Lower lobe of right lung (tissue), 2 donors: ENCODE results near the gene CNTLN. TPM values are rescaled to one million over a fixed set of nuclear protein-coding genes. Genes with fewer than 3 reads are reported as not detected.
A peak's percentile ranks its signal among the peaks of the same experiment; 100 is the strongest.
"Not testable (repeated sequence)": the region's sequence is repeated elsewhere in the genome, so short reads cannot be mapped to it uniquely, and the experiment has no call there.

Experiments
- ATAC-seq, 2 donors: fragments of 200-7000 bp; cut with Tn5 transposase; one replicate each; pipeline ENCODE4 v1.9.1; 2020 to 2022; ENCODE audit warnings: mild to moderate bottlenecking in 2 of 2, moderate library complexity in 2 of 2
- DNase-seq: peaks from one replicate; pipeline ENCODE4 v3.0.0-alpha.2; 2020
- H3K27ac ChIP-seq: fragments of 200-600 bp; one replicate; pipeline ENCODE4 v1.8.0; 2022
- H3K27me3 ChIP-seq: fragments of 200-600 bp; one replicate; pipeline ENCODE4 v1.8.0; 2022; ENCODE audit warnings: low read depth
- H3K36me3 ChIP-seq: fragments of 200-600 bp; one replicate; pipeline ENCODE4 v1.8.0; 2022; ENCODE audit warnings: mild to moderate bottlenecking
- H3K4me1 ChIP-seq: fragments of 200-600 bp; one replicate; pipeline ENCODE4 v1.8.0; 2022
- H3K4me3 ChIP-seq: fragments of 200-600 bp; one replicate; pipeline ENCODE4 v1.8.0; 2022; ENCODE audit warnings: mild to moderate bottlenecking
- H3K9me3 ChIP-seq: fragments of 200-600 bp; one replicate; pipeline ENCODE4 v1.8.0; 2022
- CTCF ChIP-seq: fragments of 200-600 bp; IDR thresholded peaks from one replicate; pipeline ENCODE4 v1.8.0; 2022; ENCODE audit warnings: antibody characterized with exemption, mild to moderate bottlenecking
- intact Hi-C: fragments of 100-400 bp; cut with DNase I; formaldehyde crosslinking; loops from one replicate; pipeline ENCODE4 v1.11.0; 2022
- total RNA-seq: library from RNA; stranded (reverse); fragmentation: NEBNext Ultra II Directional; extraction: Animal tissue kit (Norgen Biotek cat#: 25700); gene quantifications from one replicate; pipeline ENCODE4 v1.2.1, GENCODE V29; 2021
- donor health status: DM: no; HTN: yes; CAD: no; lungs with severe emphysema.

The CNTLN gene
- total RNA-seq, 1 donor from 2014 or later, result 9.2 TPM

- DNase-seq, result no peak
- Histone ChIP-seq H3K36me3 (no peaks in the 10 kb centered on the region), H3K27me3 (no peaks in the 10 kb centered on the region), H3K4me1 (no peaks in the 10 kb centered on the region), H3K4me3 (no peak overlapping the region), H3K9me3 (no peaks in the 10 kb centered on the region), H3K27ac (no peak overlapping the region)
- intact Hi-C loops, result no loop called here
- TF ChIP-seq CTCF, result no peak
- no peak for ATAC-seq
Measured at GRCh38 chr9:17272536-17272935, 137.7 kb downstream of the CNTLN start.

- no peaks in the 10 kb centered on the region for H3K4me1 ChIP-seq
- TF ChIP-seq CTCF, result no peak
- DNase-seq (no peak), ATAC-seq (no peak)
- no peak overlapping the region for H3K4me3 ChIP-seq
- intact Hi-C loops, result no loop called here
- no peak overlapping the region for H3K27ac ChIP-seq
- H3K27me3 ChIP-seq, result no peaks in the 10 kb centered on the region
- no peaks in the 10 kb centered on the region for H3K9me3 ChIP-seq
- H3K36me3 ChIP-seq, result no peaks in the 10 kb centered on the region
Measured at GRCh38 chr9:17280350-17281012, 145.6 kb downstream of the CNTLN start.

- intact Hi-C loops, H3K4me3 ChIP-seq, DNase-seq, H3K9me3 ChIP-seq, H3K27me3 ChIP-seq, H3K27ac ChIP-seq, H3K36me3 ChIP-seq, H3K4me1 ChIP-seq, ATAC-seq: not testable (repeated sequence)
Measured at GRCh38 chr9:17290673-17291072, 155.8 kb downstream of the CNTLN start.

GRCh38 chr9:17291766-17292165 is 156.9 kb downstream of the CNTLN start:
- Histone ChIP-seq H3K36me3 (no peaks in the 10 kb centered on the region), H3K27me3 (no peaks in the 10 kb centered on the region), H3K27ac (no peak overlapping the region), H3K4me3 (no peak overlapping the region), H3K4me1 (no peaks in the 10 kb centered on the region), H3K9me3 (no peaks in the 10 kb centered on the region)
- no peak for TF ChIP-seq CTCF
- intact Hi-C loops, result no loop called here
- ATAC-seq (no peak), DNase-seq (no peak)

DNA sequence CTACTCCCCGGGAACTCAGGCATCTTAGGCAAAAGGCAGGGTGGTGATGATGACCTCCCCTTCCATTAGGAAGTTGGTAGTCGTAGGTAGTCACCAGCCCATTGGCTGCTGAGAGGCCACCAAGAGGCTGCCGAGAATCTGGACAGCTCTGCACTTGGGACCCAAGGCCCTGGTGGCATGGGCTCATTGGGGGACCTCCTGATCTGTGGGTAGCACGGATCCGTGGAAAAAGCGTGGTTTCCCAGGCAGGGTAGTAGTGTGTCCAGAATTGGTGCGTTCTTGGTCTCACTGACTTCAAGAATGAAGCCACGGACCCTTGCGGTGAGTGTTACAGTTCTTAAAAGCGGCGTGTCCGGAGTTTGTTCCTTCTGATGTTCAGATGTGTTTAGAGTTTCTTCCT is 158.8 kb downstream of the CNTLN start:
- Histone ChIP-seq H3K27me3 (no peaks in the 10 kb centered on the region), H3K4me1 (no peaks in the 10 kb centered on the region), H3K4me3 (no peak overlapping the region), H3K36me3 (no peaks in the 10 kb centered on the region), H3K27ac (no peak overlapping the region), H3K9me3 (no peaks in the 10 kb centered on the region)
- TF ChIP-seq CTCF, result no peak
- intact Hi-C loops, result no loop called here
- ATAC-seq (no peak), DNase-seq (no peak)

GRCh38 chr9:17294822-17295624 is 160.2 kb downstream of the CNTLN start:
- Histone ChIP-seq H3K27me3 (no peaks in the 10 kb centered on the region), H3K27ac (no peak overlapping the region), H3K9me3 (no peaks in the 10 kb centered on the region), H3K4me3 (no peak overlapping the region), H3K36me3 (no peaks in the 10 kb centered on the region), H3K4me1 (no peaks in the 10 kb centered on the region)
- no peak for TF ChIP-seq CTCF
- intact Hi-C loops, result no loop called here
- ATAC-seq, result peak in 1 of 2 donors; percentile 43
- peak; percentile 35 for DNase-seq
